ENCODE measurements around the gene TBXAS1.
"Not testable (repeated sequence)": the region's sequence is repeated elsewhere in the genome, so short reads cannot be mapped to it uniquely, and the experiment has no call there.

The TBXAS1 gene

DNA sequence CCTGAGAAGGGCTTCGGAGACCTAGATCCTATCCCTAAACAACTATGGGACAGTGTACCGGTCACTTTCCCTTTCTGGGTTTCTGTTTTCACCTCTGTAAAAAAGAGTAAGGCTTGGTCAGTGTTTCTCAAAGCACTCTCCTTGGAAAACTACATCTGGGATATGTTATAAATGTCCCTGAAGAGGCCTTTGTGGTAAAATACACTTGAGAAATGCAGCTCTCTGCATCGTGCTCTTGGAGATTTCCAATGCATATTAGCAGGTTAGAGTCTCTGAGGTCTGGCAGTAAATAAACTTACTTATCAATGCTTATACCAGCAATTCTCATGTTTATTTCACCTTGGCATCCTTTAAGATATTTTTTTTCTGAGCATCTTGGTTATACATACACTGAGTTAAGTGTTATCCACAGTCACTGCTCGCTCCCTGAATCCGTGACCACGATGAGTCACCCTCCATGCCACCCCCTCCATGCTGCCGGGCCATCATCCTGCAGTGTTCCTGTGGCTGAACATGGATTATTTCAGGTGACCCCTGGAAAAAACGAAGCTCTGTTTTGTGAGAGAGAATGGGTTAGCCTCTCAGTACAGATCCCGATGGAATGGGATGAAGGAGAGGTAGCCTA is 3.3 kb upstream of the TBXAS1 start:
- no peak for DNase-seq (ENCODE audit: low read depth in 2 of 2)

DNA sequence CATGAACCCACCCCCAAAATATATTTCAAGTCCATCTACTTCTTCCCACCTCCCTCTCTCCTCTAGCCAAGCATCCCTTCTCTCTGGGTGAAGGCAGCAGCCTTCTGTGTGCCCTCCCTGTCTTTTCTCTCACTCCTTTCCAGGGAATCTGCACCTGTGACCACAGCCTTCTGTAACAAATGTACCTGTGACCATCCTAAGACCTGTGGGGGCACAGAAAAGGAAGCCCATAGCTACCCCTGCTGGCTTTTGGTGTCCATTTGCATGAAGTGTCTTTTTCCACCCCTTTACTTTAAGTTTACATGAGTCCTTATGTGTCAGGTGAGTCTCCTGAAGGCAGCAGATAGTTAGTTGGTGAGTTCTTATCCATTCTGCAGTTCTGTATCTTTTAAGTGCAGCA is 2.0 kb upstream of the TBXAS1 start:
- DNase-seq (ENCODE audit: low read depth in 2 of 2), result no peak

DNA sequence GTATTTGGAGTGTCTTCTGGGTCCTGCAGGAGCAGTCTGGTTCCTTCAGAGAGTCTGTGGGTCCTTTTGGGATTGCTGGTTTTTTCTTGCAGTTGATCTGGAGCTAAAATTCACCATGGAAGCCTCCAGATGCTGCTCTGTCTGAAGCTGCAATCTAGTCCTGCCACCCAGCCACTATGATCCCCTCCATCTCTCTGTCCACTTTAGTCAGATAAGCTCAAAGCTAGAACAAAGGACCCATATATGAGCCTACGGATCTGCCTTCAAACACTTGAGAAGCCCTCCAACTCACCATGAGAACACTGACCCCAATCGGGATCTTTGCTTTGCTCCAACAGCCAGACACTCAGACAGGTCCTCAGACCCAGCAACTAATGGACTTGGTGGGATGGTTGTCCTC is 618 bp upstream of the TBXAS1 start:
- DNase-seq (ENCODE audit: low read depth in 2 of 2), result no peak

DNA sequence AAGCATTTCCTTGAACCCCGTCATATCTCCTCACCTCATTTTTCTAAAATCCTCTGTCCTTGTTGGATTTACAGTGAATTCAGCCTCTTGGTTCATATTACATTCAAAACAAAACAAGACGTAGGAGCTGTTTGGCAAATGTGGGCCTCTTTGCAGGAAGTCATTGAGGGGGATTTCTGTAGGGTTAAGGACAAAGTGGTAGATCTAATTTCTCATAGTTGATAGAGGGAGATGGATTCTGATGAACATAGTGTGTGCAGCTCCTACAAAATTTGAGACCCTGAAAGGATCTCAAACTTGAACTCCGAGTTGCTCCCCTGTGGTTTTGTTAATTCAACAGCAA is 682 bp downstream of the TBXAS1 start:
- no peak for DNase-seq (ENCODE audit: low read depth in 2 of 2)

DNA sequence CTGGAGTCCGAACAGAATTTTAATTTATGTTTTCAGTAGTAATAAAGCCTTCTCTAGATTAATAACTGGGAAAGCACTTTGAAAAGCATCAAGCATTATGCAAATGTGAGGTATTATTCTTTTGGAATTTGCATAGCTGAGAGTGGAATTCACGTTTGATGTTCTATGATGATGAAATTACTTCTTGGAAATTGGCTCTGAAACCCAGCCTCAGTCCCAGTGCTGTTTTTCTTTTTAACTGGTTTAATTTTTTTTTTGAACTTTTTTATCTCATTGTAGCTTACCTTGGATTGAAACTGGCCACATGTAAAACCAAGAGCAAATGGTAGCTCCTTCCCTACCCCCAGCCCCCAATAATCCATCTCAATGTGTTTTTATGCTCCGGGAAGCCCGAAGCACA is 1.2 kb downstream of the TBXAS1 start:
- no peak for DNase-seq (ENCODE audit: low read depth in 2 of 2)

DNA sequence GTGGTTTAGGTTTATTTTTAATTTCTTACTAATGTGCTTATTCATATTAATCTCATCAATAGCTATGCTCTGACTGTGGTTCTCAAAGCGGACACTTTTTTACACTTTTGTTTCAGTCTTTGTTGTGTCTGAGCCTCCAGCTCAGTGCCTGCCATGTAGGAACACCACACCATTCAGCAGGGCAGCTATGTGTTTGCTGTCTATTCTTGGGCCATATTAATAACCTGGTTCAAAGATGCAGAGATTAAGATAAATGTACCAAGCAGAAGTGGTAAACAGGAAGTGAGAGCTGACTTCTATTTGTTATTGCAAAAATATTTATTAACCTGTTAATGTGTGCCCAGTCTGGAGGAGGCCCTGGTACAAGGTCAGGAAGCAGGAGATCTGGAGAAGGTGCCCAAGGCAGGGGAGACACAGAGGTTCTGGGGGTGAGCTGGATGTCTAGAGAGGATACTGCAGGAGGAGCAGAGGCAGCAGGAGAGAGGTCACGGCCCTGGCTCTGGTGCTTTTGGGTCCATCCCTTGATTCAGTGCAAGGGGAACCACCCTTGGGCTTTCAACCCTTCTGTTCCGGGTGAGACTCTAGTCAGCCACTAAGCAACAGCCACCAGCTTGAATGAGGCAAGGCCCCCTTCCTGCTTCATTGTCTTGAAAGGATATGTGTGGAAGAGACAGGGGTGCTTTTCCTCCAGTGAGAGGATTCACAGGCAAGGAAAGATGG is 1.9 kb downstream of the TBXAS1 start:
- DNase-seq (ENCODE audit: low read depth in 2 of 2), result no peak

DNA sequence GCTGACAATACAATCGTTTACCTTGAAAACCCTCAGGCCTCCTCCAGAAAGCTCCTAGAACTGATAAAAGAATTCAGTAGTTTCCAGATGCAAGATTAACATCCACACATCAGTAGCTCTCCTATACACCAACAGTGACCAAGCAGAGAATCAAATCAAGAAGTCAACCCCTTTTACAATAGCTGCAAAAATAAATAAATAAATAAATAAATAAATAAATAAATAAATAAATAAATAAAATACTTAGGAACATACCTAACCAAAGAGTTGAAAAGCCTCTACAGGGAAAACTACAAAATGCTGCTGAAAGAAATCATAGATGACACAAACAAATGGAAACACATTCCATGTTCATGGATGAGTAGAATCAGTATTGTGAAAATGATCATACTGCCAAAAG is 6.8 kb downstream of the TBXAS1 start:
- DNase-seq (ENCODE audit: low read depth in 2 of 2), result not testable (repeated sequence)

DNA sequence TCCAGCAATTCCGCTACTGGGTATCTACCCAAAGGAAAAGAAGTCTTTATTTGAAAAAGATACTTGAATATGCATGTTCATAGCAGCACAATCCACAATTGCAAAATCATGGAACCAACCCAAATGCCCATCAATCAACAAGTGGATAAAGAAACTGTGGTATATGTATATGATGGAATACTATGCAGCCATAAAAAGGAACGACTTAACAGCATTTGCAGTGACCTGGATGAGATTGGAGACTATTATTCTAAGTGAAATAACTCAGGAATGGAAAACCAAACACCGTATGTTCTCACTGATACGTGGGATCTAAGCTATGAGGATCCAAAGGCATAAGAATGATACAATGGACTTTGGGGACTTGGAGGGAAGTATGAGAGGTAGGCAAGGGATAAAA is 8.2 kb downstream of the TBXAS1 start:
- DNase-seq (ENCODE audit: low read depth in 2 of 2), result not testable (repeated sequence)

DNA sequence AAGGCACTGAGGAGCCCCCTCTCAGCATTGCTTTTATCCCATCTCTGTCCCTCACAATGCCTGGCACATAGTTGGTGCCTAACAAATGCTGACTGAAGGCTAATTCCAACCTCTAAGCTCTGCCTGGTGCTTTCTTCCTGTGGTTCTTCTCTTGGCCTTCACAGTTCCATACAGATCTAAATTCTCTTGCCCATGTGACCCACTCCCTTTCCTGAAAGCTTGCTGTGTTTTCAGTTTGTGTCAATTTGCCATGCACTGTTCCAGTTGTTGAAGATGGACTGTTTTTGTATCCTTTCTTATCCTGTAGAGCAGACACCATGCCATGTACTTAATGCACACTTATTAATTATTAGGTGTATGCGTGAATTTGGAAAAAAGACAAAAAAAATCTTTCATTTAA is 9.2 kb downstream of the TBXAS1 start:
- DNase-seq (ENCODE audit: low read depth in 2 of 2), result no peak

DNA sequence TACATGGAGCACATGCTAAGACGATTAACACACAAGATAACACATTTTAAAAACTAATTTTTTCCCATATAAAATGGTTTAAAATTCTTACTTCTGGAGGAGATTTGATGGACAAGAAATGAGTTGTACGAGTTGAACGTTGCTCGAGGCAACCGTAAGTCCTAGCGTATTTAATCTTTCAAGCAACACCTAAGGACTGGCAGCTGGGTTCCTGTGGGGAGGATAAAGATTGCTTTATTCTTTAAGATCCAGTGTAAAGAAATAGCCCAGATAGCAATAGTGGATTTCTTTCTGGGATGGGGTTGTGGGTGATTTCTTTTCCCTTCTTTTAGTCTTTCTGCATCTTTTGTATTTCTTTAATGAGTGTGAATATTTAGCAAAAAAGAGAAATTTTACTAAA is 9.8 kb downstream of the TBXAS1 start:
- DNase-seq (ENCODE audit: low read depth in 2 of 2), result no peak

DNA sequence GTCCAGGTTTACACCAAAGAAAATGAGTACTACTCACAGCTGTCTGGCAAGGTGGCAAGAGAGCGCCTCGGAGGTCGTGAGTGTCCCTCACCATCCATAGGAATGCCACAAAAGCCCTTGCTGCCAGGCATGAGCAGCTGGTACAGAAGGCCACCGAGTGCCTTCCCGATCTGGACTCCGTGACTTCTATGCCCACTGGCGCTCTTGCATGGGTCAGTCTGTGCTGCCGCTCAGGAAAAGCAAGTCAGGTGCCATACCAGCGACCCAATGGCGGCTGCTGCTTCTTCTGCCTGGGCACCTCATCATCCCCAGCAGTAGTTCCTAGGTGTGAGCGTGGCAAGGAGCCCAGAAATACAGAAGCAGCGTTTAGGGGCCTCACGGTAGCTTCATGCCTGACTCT is 11.7 kb downstream of the TBXAS1 start:
- no peak for DNase-seq (ENCODE audit: low read depth in 2 of 2)

DNA sequence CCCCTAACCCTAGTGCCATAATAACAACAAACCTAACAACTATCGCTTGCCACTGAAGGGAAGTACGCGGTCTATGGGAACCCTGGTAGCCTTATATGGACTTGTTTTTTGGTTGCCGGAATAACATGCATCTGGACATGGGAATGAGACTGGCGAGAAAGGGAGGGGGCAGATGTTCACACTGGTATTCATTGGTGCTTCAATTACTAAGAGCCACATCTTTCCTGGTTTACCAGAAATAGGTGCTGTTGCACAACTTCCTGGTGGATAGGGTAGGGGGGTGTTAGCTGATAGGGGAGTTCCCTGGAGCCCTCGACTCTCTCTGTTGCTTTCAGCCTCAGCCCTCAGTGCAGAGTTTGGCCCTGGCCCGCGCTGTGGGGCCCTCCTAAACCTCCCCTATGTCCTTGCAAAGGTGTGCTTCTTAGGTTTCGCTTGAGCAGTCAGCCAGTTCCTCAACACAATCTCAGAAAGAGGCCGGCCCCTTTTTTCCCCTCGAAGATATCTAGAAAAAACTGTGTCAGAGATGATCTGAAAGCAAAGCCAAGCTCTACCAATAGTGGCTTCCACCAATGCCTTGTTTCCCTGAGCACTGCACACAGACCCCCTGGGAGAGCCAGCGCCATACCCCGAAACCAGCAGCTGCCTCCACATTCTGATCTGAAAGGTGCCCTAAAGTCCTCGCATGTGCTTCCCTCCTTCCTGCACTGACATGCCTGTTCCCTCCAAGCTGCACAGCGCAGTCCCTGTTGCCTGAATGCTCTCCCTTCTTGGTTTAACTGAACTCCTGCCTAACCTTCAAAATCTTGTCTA is 13.5 kb downstream of the TBXAS1 start:
- no peak for DNase-seq (ENCODE audit: low read depth in 2 of 2)

DNA sequence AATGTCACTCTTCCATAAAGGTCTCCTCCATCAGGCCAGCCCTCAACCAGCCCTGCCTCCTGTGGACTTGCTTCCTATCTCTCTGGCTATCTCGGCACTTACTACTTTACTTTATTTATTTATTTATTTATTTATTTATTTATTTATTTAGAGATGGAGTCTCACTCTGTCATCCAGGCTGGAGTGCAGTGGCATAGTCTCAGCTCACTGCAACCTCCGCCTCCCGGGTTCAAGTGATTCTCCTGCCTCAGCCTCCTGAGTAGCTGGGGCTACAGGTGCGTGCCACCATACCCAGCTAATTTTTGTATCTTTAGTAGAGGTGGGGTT is 14.1 kb downstream of the TBXAS1 start:
- not testable (repeated sequence) for DNase-seq (ENCODE audit: low read depth in 2 of 2)

DNA sequence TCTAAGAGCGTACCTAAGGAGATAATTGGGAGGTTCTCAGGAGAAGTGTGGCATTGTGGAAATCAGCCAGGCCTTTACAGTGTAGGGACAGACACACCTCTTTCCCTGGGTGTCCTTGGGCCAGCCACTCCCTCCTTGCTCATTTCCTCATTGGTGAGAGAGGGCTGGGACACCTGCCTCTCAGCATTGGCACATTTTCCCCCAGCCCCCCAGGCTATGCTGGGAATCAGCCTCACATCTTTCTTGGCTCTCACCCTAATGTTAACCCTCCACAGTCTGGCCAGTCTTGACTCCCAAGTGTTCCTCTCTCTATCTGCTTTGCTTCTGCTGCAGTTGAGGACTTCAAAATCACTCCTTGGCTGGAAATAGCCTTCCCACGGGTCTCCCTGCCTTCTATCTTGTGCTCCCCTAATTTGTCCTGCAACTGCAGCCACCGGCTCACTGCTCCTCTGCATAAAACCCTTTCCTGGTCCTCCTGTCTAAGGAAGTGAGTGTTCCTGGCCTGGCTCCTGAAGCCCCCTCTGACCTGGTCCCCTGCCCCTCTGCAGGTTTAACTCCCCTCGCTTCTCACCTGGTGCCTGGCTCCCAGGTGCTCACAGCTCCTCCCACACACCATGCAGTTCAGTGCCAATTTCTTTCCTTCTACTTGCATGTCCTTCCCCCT is 15.8 kb downstream of the TBXAS1 start:
- DNase-seq (ENCODE audit: low read depth in 2 of 2), result no peak

DNA sequence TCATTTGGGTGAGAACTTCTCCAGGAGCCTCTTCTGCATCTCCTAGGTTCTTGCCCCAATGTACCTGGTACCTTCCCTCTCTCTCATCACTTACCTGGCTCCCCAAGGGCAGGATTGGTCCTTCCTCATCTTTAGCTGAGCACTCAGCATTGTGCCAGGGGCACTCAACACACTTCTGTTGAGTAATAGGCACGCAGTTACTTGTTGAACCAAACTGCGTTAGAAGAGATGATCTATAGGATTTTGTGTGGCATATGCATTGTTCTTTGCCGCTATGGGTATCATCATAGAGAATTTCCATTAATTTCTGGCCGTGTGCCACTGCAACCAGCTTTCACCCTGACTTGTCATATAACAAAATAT is 16.4 kb downstream of the TBXAS1 start:
- no peak for DNase-seq (ENCODE audit: low read depth in 2 of 2)

DNA sequence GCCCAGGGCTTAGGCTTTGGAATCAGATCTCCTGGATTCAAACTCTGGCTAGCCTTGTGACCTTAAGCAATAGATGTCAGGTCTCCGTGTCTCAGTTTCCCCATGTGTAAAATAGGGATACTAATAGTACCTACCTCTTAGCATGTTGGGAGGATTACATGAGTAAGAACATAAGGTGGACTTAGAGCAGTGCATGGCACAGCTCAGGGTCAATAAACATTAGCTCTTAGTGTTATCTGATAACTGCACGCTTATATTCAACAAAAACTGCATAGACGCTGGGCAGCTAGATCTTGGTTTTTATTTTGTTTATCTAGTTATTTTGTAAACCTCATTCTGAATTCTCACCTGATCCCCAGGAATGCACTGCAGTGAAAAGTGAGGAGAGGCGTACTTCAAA is 17.2 kb downstream of the TBXAS1 start:
- DNase-seq (ENCODE audit: low read depth in 2 of 2), result no peak

DNA sequence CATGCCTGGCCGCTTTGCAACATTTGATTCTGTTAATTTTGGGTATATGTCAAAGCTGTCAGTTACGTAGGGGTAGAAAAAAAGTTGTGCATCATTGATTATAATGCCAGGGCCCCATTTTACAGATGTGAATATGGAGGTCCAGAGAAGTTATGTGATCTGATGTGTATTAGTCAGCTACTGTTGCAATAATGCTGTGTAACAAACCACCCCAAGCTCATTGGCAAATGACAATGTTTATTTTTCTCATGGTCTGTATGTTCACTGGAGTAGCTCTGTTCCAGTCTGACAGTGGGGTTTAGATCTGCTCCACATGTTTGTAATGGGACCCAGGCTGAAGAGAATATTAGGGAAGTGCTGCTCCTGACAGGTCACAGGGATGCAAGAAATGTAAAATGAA is 19.2 kb downstream of the TBXAS1 start:
- DNase-seq (ENCODE audit: low read depth in 2 of 2), result no peak

DNA sequence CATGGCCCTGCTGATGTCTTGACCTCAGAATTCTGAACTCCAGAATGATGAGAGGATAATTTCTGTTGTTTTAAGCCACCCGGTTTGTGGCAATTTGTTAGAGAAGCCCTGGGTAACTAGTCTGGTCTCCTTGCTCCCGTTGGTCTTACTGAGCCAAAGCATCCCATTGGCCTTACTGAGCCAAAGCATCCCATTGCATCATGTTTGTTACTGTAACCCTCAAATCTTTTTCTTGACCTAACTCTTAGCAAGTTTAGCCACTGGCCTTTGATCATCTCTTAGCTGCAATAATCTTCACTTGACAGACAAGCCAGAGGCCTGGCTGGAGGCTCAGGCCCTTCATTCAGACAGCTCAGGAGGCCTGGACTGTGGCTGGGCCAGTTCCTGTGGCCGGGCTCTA is 21.8 kb downstream of the TBXAS1 start:
- no peak for DNase-seq (ENCODE audit: low read depth in 2 of 2)

DNA sequence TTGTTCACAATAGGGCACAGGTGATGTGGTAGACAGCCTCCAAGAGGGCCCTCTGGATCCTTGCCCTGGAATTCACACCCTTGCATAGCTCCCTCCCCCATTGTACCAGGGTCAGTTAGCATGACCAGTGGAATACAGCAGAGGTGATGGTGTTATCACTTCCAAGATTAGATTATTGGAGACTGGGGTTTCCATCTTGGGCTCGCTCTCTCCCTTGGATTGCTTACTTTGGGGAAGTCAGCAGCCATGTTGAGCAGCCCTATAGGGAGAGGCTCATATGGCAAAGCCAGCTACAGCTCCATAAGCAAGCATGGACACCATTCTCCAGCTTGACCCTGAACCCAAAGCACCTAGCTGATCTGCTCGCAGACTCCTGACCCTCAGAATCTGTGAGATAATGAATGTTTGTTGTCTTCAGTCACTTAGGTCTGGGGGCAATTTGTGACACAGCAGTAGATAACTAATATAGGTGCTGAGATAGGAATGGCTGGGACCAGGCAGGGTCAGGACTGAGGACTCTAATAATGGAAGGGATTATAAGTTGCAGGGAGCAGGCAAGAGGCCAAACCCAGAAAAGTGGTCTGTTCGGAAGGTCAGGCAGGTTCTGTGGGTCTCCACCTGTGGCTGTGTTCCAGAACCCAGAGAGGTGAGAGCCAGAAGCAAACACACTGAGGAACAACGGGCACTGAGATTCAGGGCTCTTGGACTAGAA is 22.9 kb downstream of the TBXAS1 start:
- DNase-seq (ENCODE audit: low read depth in 2 of 2), result no peak

DNA sequence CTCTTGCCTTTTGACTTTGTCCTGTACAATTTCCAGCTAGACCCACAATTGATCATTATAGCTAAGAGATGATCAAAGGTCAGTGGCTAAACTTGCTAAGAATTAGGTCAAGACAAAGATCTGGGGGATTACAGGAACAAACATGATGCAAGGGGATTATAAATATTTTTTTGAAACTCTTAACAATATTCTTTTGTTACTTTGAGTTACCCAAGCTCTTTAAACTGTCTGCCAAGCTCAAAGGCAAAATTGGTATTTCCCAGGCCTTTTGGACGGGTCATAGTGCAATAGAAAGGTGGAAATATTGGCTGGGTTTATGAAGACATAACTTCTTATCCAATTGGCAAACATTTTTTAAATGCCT is 23.4 kb downstream of the TBXAS1 start:
- DNase-seq (ENCODE audit: low read depth in 2 of 2), result no peak

DNA sequence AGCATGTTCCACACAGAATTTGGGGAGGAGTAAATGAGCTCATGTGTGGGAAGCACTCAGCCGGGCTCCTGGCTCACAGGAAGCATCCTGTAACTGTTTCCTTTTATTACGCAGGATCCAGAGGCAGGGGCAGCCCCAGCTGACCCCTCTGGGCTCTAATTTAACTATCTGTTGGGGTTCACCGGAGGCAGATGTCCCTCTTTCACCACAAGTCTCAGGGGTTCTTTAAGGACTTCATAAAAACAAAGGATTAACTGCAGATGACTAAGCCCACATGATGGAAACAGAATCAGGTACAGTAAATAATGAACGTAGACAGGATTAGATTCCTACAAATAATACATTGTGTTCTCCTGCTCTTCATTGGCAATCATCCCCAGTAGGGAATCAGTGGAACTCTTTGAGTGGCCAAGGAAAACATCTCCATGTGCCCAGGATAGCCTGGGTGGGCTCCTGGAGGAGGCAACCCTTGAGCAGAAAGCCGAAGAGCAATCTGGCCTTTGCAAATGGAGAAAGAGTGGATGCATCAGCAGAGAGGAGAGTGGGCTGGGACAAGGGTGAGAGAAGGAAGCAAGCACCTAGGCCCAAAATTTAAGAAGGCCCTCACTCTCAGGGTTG is 24.6 kb downstream of the TBXAS1 start:
- DNase-seq (ENCODE audit: low read depth in 2 of 2), result no peak

DNA sequence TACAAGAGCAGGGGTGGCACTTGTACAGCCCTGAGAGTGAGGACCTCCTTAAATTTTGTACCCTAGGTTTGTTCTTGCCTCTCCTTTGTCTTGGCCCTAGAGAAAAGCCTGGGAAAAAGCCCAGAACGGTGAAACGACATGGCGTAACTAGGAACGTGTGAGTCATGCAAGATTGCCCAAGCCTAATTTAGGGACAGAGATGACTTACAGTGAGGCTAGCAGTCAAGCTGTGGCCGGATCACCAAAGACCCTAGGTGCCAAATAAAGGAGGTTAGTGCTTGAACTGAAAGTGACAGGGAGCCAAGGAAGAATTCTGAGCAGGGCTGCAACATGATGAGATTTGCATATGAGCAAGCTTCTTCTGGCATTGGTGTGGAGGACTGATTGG is 25.1 kb downstream of the TBXAS1 start:
- DNase-seq (ENCODE audit: low read depth in 2 of 2), result no peak
